ENCODE measurements around the gene TEX30.

DNA sequence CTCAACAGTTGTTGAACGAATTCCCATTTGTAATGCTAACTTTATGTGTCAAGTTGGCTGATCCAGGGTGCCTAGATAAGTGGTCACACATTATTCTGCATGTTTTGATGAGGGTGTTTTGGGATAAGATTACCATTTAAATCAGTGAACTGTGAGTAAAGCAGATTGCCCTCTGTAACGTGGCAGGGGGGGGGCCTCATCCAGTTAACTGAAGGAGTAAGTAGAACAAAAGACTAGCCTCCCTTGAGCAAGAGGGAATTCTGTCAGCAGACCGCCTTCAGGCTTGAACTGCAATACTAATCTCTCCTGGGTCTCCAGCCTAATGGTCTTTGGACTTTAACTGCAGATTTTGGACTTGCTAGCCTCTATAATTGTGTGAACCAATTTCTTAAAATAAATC, 4.2 kb upstream of the TEX30 start:
- TF ChIP-seq, protein P1, sequence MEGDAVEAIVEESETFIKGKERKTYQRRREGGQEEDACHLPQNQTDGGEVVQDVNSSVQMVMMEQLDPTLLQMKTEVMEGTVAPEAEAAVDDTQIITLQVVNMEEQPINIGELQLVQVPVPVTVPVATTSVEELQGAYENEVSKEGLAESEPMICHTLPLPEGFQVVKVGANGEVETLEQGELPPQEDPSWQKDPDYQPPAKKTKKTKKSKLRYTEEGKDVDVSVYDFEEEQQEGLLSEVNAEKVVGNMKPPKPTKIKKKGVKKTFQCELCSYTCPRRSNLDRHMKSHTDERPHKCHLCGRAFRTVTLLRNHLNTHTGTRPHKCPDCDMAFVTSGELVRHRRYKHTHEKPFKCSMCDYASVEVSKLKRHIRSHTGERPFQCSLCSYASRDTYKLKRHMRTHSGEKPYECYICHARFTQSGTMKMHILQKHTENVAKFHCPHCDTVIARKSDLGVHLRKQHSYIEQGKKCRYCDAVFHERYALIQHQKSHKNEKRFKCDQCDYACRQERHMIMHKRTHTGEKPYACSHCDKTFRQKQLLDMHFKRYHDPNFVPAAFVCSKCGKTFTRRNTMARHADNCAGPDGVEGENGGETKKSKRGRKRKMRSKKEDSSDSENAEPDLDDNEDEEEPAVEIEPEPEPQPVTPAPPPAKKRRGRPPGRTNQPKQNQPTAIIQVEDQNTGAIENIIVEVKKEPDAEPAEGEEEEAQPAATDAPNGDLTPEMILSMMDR (IDR thresholded peaks at IDR 0.05) = no peak
- TF ChIP-seq POLR2A (IDR thresholded peaks at IDR 0.05) = no peak

Data from lower leg skin (tissue), 3 donors.